ENCODE results near the gene PLCB1.

DNA sequence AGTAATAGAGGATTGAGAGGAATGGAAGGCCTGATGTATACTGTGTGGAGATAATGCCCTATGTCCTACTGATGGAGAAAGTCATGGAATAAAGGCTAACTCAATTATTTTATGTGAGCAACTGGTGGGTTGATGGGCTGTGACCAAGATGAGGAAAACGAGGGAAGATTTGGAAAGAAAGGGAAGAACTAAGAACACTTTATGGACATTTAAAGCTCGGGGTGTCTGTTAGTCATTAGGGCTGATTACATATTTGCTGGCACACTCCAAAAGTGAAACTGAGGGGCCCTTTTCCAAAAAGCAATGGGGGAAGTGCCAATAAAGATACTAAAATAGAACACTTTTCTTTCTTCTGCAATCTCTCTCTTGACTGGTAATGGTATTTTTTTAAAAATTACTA lies 439.5 kb downstream of the PLCB1 start:
- TF ChIP-seq GATA2 (IDR thresholded peaks at IDR 0.05; ENCODE audit: low read depth, low read length) (no peak), GATA3 (IDR thresholded peaks at IDR 0.05; ENCODE audit: low read depth, low read length) (no peak)
